Ascending aorta (tissue), 2 donors: ENCODE measurements around the gene BMP7. TPM values are rescaled to one million over a fixed set of nuclear protein-coding genes. Genes with fewer than 3 reads are reported as not detected.

ENCODE experiments used
- DNase-seq, 2 donors: peaks; one replicate each; pipeline ENCODE4 v3.0.0-alpha.2; 2019; ENCODE audit warnings: low spot score in 2 of 2
- H3K27ac ChIP-seq, 2 donors: fragments of 200-600 bp; sonication (generic); one replicate each; pipeline ENCODE4 v1.5.1; 2016 to 2017; ENCODE audit warnings: mild to moderate bottlenecking in 1 of 2
- H3K27me3 ChIP-seq: fragments of 200-600 bp; sonication (generic); one replicate; pipeline ENCODE4 v1.5.1; 2017
- H3K36me3 ChIP-seq, 2 donors: fragments of 200-600 bp; sonication (generic); one replicate each; pipeline ENCODE4 v1.5.1; 2016
- H3K4me1 ChIP-seq, 2 donors: fragments of 200-600 bp; sonication (generic); one replicate each; pipeline ENCODE4 v1.5.1; 2016 to 2017; ENCODE audit warnings: mild to moderate bottlenecking in 1 of 2
- H3K4me3 ChIP-seq, 2 donors: fragments of 200-600 bp; sonication (generic); one replicate each; pipeline ENCODE4 v1.5.1; 2016 to 2017; ENCODE audit warnings: mild to moderate bottlenecking in 1 of 2
- H3K9me3 ChIP-seq, 2 donors: fragments of 200-600 bp; sonication (generic); one replicate each; pipeline ENCODE4 v1.5.1; 2016
- intact Hi-C: fragments of 100-400 bp; cut with DNase I; formaldehyde crosslinking; loops from one replicate; pipeline ENCODE4 v1.15.1; 2023
- total RNA-seq: library from RNA; depleted of rRNA; stranded (reverse); fragments of >200 nt; gene quantifications from one replicate; pipeline ENCODE4 v1.1.0, GENCODE V29; 2016
- TF ChIP-seq, protein P1 (sequence below), 3 experiments: fragments of 200-600 bp in 2 of 3; fragments of 450-650 bp in 1 of 3; sonication (generic) in 2 of 3; IDR thresholded peaks; one replicate each; pipeline ENCODE4 v1.5.1; 2016 to 2019; ENCODE audit warnings: antibody characterized with exemption in 3 of 3, mild to moderate bottlenecking in 1 of 3, moderate library complexity in 1 of 3

BMP7 gene
- total RNA-seq, 1 donor from 2014 or later: not detected

DNA sequence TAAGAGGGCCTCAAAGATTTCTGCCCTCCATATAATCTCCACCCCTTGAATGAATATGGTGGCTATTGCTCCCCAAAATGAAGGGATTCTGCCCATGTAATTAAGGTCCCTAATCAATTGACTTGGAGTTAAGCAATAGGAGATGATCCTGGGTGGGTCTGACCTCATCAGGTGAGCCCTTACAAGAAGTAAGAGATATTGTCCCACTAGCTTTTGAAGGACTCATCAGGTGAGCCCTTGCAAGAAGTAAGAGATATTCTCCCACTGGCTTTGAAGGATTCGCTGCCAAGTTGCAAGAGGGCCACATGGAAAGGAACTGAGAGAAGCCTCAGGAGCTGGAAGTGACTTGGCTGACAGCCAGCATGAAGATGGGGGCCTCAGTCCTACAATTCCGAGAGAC lies 103.4 kb downstream of the BMP7 start:
- intact Hi-C loops: no loop called here
- Histone ChIP-seq H3K9me3 (no peaks in the 10 kb centered on the region), H3K27me3 (no peaks in the 10 kb centered on the region), H3K27ac (no peak overlapping the region), H3K4me1 (no peaks in the 10 kb centered on the region), H3K4me3 (no peak overlapping the region), H3K36me3 (no peaks in the 10 kb centered on the region)
- DNase-seq: no peak
- TF ChIP-seq, protein P1, sequence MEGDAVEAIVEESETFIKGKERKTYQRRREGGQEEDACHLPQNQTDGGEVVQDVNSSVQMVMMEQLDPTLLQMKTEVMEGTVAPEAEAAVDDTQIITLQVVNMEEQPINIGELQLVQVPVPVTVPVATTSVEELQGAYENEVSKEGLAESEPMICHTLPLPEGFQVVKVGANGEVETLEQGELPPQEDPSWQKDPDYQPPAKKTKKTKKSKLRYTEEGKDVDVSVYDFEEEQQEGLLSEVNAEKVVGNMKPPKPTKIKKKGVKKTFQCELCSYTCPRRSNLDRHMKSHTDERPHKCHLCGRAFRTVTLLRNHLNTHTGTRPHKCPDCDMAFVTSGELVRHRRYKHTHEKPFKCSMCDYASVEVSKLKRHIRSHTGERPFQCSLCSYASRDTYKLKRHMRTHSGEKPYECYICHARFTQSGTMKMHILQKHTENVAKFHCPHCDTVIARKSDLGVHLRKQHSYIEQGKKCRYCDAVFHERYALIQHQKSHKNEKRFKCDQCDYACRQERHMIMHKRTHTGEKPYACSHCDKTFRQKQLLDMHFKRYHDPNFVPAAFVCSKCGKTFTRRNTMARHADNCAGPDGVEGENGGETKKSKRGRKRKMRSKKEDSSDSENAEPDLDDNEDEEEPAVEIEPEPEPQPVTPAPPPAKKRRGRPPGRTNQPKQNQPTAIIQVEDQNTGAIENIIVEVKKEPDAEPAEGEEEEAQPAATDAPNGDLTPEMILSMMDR (IDR thresholded peaks at IDR 0.05): no peak

DNA sequence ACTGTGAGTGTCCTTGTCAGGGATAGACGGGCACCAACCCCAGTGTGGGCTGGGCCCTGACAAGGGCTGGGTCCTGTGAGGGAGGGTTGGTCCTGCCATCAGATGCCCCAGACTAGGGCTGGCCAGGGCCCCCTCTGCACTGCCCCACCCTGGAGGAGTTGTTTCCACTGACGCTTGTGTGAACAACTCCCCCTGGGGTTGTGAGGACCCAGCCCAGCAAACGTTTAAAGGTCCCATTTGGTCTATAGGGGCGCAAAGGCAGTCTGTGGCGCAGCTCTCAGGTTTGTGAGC lies 104.1 kb downstream of the BMP7 start:
- intact Hi-C loops: no loop called here
- no peaks in the 10 kb centered on the region for H3K4me1 ChIP-seq
- H3K4me3 ChIP-seq: no peak overlapping the region
- no peak for DNase-seq
- no peaks in the 10 kb centered on the region for H3K36me3 ChIP-seq
- H3K27ac ChIP-seq: no peak overlapping the region
- TF ChIP-seq, protein P1 (IDR thresholded peaks at IDR 0.05): no peak
- no peaks in the 10 kb centered on the region for H3K27me3 ChIP-seq
- no peaks in the 10 kb centered on the region for H3K9me3 ChIP-seq

DNA sequence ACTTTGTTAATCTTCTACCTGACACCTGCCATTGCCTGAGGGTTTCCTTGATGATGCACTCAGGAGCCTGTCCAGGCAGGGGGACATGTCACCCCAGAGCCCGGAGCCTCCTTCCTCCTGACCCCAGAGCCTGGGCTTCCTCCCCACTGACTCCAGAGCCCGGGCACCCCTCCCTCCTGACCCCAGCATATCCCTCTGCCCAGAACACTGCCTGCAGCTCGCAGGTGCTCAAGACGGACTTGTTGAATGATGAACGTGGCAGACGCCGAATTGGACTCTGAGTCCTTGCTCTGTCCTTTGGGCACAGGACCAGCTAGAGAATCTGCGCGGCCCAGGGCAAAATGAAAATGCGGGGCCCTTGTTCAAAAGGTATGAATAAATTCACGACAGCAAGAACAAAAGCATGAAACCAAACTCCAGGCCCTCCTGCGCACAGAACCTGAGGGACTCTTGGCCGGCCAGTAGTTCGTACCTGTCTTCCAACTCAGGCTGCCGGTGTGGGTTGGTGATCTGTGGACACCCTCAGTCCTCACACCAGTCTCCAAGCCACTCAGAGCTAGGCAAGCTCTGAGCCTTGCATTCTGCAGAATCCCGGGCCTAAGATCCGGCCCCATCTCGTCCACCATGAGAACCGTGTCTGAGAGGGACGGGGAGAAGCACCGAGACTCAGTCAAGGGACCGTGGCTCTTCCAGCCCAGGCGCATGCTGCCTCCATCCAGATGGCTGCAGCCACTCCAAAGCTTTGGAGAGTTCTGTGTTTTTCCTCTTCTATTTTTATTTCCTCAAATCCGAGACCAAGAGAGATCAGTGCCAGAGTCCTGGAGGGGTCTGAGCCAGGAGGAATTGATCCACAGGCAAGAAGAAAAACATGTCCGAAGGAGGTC lies 104.7 kb downstream of the BMP7 start:
- H3K4me3 ChIP-seq: no peak overlapping the region
- H3K27me3 ChIP-seq: no peaks in the 10 kb centered on the region
- intact Hi-C loops: no loop called here
- no peak for DNase-seq
- H3K9me3 ChIP-seq: no peaks in the 10 kb centered on the region
- no peaks in the 10 kb centered on the region for H3K4me1 ChIP-seq
- TF ChIP-seq, protein P1 (IDR thresholded peaks at IDR 0.05): no peak
- no peaks in the 10 kb centered on the region for H3K36me3 ChIP-seq
- H3K27ac ChIP-seq: no peak overlapping the region

- H3K4me1 ChIP-seq: no peaks in the 10 kb centered on the region
- DNase-seq: no peak
- H3K4me3 ChIP-seq: no peak overlapping the region
- H3K27ac ChIP-seq: no peak overlapping the region
- no peaks in the 10 kb centered on the region for H3K36me3 ChIP-seq
- intact Hi-C loops: no loop called here
- TF ChIP-seq, protein P1 (IDR thresholded peaks at IDR 0.05): no peak
- H3K9me3 ChIP-seq: no peaks in the 10 kb centered on the region
- no peaks in the 10 kb centered on the region for H3K27me3 ChIP-seq
Measured at GRCh38 chr20:57160985-57161384, 105.5 kb downstream of the BMP7 start.

GRCh38 chr20:57159945-57160610 lies 106.4 kb downstream of the BMP7 start:
- Histone ChIP-seq H3K4me3 (no peak overlapping the region), H3K9me3 (no peaks in the 10 kb centered on the region), H3K36me3 (no peaks in the 10 kb centered on the region), H3K27me3 (no peaks in the 10 kb centered on the region), H3K4me1 (no peaks in the 10 kb centered on the region), H3K27ac (no peak overlapping the region)
- DNase-seq: no peak
- TF ChIP-seq, protein P1 (IDR thresholded peaks at IDR 0.05): no peak
- intact Hi-C loops: no loop called here
